Gastrocnemius medialis (tissue), 4 donors: ENCODE results near the gene UBE2V1.

ENCODE experiments used
- POLR2A ChIP-seq, 2 donors: fragments of 450-650 bp; IDR thresholded peaks; one replicate each; pipeline ENCODE4 v1.6.1; 2017; ENCODE audit warnings: antibody characterized with exemption in 2 of 2, mild to moderate bottlenecking in 2 of 2, moderate library complexity in 2 of 2
- TF ChIP-seq, protein P1 (sequence below), 5 experiments: fragments of 450-650 bp in 3 of 5; fragments of 200-600 bp in 2 of 5; sonication (generic) in 2 of 5; IDR thresholded peaks in 4 of 5; conservative IDR thresholded peaks in 1 of 5; 1 replicate in 4 of 5; 2 replicates in 1 of 5; pipeline ENCODE4 v1.5.1; 2016 to 2019; ENCODE audit warnings: antibody characterized with exemption in 5 of 5, mild to moderate bottlenecking in 3 of 5, moderate library complexity in 3 of 5

DNA sequence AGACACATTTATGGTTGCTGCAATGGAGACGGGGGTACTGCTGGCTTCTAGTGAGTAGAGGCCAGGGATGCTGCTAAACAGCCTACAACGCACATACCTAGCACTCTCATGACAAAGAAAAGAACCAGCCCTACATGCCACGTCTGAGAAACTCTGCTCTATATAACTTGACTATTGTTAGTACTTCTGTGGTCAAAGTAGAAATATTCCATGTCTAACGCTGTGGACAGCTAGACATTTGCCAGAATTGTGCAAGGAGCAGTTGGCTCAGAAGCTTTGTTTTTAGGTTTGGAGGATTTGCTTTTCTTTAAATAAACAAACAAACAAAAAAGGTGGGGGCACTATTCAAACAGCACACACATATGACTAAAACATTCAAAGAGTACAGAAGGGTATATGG lies 20.5 kb downstream of the UBE2V1 start:
- no peak for TF ChIP-seq POLR2A (IDR thresholded peaks at IDR 0.05)
- TF ChIP-seq, protein P1, sequence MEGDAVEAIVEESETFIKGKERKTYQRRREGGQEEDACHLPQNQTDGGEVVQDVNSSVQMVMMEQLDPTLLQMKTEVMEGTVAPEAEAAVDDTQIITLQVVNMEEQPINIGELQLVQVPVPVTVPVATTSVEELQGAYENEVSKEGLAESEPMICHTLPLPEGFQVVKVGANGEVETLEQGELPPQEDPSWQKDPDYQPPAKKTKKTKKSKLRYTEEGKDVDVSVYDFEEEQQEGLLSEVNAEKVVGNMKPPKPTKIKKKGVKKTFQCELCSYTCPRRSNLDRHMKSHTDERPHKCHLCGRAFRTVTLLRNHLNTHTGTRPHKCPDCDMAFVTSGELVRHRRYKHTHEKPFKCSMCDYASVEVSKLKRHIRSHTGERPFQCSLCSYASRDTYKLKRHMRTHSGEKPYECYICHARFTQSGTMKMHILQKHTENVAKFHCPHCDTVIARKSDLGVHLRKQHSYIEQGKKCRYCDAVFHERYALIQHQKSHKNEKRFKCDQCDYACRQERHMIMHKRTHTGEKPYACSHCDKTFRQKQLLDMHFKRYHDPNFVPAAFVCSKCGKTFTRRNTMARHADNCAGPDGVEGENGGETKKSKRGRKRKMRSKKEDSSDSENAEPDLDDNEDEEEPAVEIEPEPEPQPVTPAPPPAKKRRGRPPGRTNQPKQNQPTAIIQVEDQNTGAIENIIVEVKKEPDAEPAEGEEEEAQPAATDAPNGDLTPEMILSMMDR (IDR thresholded peaks at IDR 0.05 in 4 of 5, conservative IDR thresholded peaks at IDR 0.05 in 1 of 5), result no peak
